CD4-positive, alpha-beta T cell treated with Interleukin-12 subunit alpha and Interleukin-12 subunit beta, for 1 hour (primary cell): ENCODE results near the gene ORM1.

Source experiments
- DNase-seq: peaks from one replicate; pipeline ENCODE4 v3.0.0-alpha.2; 2020

ORM1 gene

DNA sequence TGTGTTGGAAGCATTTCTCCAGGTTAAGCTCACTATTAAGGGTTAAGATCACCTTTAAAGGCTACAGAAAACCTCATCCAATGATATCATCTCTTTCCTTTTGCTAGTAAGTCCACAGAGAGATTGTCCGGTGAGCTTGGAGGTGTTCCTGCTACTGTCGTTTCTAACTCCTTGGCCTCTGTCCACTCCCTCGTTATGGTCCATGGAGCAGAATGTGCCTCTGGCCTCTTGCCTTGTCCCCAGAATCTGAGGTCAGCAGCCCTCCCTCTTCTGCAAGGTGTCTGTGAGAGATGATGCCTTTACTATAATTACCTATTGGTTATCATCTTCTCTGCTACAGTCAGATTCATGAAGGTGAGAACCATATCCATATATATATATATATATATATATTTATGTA is 21.8 kb downstream of the ORM1 start:
- no peak for DNase-seq

DNA sequence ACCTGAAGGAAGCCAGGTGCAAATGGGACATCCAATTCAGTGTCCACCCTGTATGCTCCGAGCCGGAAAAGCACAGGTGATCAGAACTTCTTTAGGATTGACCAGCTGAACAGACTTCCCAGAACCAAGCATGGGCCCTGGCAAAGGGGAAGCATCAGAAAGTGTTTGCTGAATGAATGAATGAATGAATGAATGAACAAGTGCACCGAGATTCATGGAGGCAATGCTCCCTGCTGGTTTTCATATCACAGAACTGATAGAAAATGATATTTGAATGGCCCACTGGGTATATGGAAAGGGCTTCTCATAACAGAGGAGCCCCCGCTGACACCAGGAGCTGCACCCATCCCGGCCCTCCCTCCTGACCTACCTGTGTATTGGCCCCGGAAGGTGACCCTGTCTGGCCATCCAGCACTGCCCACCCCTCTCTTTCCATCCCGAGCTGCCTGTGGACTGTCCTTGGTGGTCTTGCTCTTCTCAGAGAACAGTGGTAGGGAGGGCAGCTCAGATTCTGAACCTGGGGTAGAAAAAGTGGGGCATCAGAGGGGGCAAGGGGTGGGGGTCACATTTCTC is 22.7 kb downstream of the ORM1 start:
- no peak for DNase-seq

GRCh38 chr9:114346146-114346545 is 23.2 kb downstream of the ORM1 start:
- no peak for DNase-seq

DNA sequence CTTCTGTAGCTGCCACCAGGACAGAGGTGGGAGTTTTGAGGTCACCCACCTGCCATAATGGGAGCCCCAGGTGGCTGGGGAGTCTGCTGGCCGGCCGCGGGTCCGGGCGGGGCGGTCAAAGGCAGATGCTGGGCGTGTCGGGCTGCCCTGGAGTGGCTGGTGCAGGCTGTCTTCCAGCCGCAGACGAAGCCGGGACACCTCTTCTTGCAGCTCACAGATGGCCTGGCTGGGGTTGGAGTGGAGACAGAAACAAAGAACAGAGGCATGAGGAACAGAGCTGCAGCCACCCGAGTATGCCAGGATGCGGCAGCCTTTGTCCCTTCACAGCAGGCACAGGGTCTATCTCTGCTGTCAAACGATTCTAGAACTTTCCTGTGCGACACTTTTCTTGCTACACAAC is 24.8 kb downstream of the ORM1 start:
- DNase-seq = no peak

- no peak for DNase-seq
These were observed 25.5 kb downstream of the ORM1 start for GRCh38 chr9:114348261-114348905.

- DNase-seq = peak; percentile 59
These were observed 26.1 kb downstream of the ORM1 start for GRCh38 chr9:114348906-114349482.

GRCh38 chr9:114349713-114350480 is 27.0 kb downstream of the ORM1 start:
- no peak for DNase-seq

DNA sequence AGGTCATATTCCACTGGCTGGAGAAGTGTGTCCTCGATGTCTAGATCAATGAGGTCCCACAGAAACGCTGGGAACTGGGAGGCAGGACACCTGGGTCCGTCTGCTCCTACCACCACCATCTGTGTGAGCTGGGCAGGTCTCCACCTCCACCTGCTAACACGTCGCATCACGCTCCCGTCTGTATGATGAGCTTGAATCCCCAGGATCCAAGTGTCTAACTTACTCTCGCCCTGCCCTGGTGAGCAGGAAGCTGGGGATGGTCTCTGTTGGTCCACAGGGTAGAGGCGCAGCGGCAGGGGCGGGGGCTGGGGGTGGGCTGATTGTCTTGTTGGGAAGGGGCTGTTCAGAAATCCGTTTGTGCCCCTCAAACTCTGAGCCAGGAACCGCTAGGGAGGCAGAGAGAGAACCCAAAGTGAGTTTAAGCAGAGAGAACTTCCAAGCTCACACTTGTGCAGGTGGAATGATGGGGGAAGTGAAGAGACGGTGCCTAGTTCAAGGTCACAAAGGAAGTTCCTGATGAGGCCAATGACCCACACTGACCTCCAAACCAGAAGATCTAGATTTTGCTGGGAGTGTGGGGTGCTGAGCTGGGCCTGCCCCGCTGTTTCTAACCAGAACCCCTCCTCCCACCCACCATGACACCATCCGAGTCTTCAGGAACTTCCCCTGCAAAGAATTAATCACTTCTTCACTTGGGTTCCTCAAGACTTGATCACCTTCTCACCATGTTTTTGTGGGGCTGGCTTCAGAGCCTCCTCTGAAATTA is 27.9 kb downstream of the ORM1 start:
- no peak for DNase-seq

DNA sequence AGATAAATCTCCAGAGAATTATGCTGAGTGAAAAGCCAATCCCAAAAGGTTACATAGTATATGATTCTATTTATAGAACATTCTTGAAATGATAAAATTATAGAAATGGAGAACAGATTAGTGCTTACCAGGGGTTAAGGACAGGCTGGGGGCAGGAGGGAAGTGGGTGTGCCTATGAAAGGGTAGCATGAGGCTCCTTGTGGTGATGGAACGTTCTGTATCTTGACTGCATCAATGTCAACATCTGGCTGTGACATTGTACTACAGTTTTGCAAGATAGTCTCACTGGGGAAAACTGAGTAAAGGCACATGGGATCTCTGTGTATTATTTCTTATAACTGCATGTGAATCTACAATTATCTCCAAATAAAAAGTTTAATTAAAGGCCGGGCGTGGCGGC is 29.0 kb downstream of the ORM1 start:
- no peak for DNase-seq

GRCh38 chr9:114355821-114356220 is 32.9 kb downstream of the ORM1 start:
- DNase-seq = no peak

DNA sequence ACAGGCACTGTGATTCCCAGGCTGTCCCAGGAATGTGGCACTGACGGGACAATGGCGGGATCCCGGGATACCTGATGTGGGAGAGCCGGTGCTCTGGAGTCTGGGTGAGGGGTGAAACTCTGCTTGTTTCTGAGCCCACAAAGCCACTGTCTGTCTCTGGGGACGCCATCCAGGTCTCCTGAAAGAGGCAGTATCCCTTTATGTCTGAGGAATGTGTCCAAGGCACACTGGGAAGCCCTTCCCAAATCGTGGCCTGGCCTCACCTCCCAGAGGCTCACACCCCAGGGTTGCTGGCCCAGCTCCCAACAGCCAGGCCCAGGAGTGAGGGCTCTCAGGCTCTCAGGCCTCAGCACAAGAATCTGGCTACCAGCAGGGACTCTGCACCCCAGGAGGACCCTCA is 33.9 kb downstream of the ORM1 start:
- no peak for DNase-seq

- DNase-seq = no peak
These were observed 34.5 kb downstream of the ORM1 start for GRCh38 chr9:114357360-114357759.

DNA sequence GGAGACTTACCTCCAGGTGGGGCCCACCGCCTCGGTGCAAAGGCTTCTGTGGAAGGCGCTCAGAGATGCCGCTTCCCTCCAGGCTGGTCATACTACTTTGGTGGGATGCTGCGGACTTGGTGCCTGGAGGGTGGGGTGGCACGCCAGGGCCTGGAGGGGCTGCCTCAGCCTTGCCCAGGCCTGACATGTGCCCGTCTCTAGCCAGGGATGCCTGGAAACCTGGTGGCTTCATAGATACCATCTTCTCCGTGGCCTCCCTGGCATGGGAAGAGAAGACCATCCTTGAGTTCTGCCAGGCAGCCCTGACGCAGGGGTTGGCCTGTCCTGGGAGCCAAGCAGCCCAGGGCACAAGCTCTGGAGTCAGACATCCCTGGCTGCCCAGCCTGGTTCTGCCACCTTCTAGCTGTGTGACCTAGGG is 35.0 kb downstream of the ORM1 start:
- DNase-seq = no peak

DNA sequence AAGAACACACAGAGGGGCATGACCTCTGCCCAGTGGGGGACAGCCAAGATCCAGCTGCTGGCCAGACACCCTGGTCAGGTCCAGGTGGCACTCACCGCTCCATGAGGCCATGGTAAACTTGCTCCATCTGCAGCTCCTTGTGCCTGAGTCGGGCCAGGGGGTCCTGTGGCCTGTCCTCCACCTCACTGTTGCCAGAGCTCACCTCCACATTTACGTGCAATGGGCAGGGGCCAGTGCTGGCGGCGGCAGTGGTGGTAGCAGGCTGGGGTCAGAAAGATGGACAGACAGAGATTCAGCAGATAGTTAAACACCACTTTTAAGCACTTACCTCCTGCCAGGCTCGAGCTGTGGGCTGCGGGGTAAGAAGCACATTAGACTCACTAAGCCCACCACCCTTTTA is 36.9 kb downstream of the ORM1 start:
- no peak for DNase-seq

- DNase-seq = no peak
These were observed 38.6 kb downstream of the ORM1 start for GRCh38 chr9:114361542-114361941.

DNA sequence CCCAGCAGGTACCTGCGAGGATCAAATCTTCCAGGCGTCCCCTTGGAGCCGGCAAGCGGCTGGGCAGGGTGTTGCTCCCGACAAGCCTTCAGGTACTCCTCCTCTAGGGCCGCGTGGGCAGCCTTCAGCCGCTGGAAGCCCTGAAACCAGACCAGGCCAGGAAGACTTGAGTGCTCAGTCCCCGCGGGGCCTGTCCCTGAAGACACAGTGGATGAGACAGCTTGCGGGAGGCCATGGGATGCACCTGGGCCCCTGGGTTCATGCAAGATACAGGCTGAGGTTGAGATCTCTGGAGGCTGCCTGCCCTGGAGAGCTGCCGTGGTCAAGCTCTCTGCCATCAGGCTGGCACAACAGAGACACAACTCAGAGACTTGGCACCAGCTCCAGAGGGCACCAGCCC is 39.5 kb downstream of the ORM1 start:
- DNase-seq = no peak

GRCh38 chr9:114363424-114363823 is 40.5 kb downstream of the ORM1 start:
- DNase-seq = no peak

GRCh38 chr9:114364134-114365041 is 41.5 kb downstream of the ORM1 start:
- DNase-seq = no peak

DNA sequence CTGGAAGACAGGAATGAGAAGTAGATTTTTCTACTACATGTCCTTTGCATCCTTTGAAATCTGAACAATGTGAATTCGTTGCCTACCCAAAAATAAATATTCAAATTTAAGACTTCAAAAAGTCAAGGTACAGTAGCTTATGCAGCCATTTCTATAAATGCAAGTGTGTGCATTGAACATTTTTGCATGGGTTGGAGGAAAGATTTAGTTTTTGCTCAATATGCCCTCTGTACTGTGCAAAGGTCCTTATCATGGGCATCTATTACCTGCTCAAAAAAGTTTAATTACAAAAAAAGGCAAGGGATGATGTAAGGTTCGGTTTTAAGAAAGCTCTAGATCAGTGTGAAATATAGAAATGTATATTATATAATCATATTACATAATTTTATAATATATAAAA is 42.3 kb downstream of the ORM1 start:
- DNase-seq = no peak

DNA sequence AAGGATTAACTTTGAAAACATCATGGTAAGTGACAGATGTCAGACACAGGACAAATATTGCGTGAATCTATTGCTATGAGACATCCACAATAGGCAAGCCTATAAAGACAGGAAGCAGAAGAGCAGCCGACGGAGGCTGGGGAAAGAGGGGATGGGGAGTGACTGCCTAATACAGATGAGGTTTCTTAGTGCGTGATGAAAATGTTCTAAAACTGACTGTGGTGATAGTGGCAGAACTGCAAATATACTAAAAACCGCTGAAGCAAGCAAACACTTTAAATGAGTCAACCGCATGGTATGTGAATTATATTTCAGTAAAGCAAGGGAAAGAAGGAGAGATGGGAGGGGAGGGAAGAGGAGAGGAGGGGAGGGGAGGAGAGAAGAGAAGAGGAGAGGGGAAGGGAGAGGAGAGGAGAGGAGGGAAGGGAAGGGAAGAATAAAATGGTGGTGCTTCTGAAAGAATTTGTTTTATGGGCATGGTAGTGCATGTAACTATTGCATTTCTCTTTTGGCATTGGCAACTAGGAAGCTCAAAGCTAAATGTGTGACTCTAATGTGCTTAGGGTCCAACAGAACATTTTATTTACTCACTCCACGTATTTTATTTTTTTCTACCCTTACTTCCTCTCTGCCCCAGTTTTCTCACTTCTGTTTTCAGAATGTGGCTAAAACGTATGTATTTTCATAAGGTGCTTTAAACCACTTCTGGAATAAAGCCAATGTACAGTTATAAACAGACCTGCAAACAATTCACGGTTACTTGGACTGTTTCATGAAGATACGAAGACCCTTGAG is 43.6 kb downstream of the ORM1 start:
- DNase-seq = peak; percentile 50

- no peak for DNase-seq
These were observed 44.5 kb downstream of the ORM1 start for GRCh38 chr9:114367366-114367765.
